DMS53 treated with DMSO at 0.1 percent for 48 hours (cell line): ENCODE results near the gene ZNF407.
A peak's percentile ranks its signal among the peaks of the same experiment; 100 is the strongest.

Experiments used
- DNase-seq: peaks from one replicate; lab custom pipeline; 2025; ENCODE audit not compliant: unreplicated experiment; lab: John Stamatoyannopoulos, UW

The ZNF407 gene

GRCh38 chr18:74718312-74718711, 120.6 kb downstream of the ZNF407 start:
- DNase-seq, result no peak

- no peak for DNase-seq
Observed at GRCh38 chr18:74722237-74722636, 124.6 kb downstream of the ZNF407 start.

- DNase-seq, result no peak
Observed at GRCh38 chr18:74724186-74724585, 126.5 kb downstream of the ZNF407 start.

- DNase-seq, result no peak
Observed at GRCh38 chr18:74725690-74726089, 128.0 kb downstream of the ZNF407 start.

GRCh38 chr18:74728586-74728985, 130.9 kb downstream of the ZNF407 start:
- DNase-seq, result no peak

- no peak for DNase-seq
Observed at GRCh38 chr18:74731097-74731496, 133.4 kb downstream of the ZNF407 start.

- no peak for DNase-seq
Observed at GRCh38 chr18:74732380-74732779, 134.7 kb downstream of the ZNF407 start.

- no peak for DNase-seq
Observed at GRCh38 chr18:74733598-74733997, 135.9 kb downstream of the ZNF407 start.

GRCh38 chr18:74734013-74734444, 136.4 kb downstream of the ZNF407 start:
- DNase-seq, result no peak

GRCh38 chr18:74739926-74740325, 142.3 kb downstream of the ZNF407 start:
- DNase-seq, result no peak

GRCh38 chr18:74742573-74743243, 145.0 kb downstream of the ZNF407 start:
- no peak for DNase-seq

GRCh38 chr18:74745633-74746403, 148.1 kb downstream of the ZNF407 start:
- peak; percentile 48 for DNase-seq

GRCh38 chr18:74748809-74749208, 151.1 kb downstream of the ZNF407 start:
- peak; percentile 79 for DNase-seq

- DNase-seq, result no peak
Observed at GRCh38 chr18:74758995-74759394, 161.3 kb downstream of the ZNF407 start.

GRCh38 chr18:74760026-74760425, 162.4 kb downstream of the ZNF407 start:
- no peak for DNase-seq

- no peak for DNase-seq
Observed at GRCh38 chr18:74760436-74760835, 162.8 kb downstream of the ZNF407 start.

- no peak for DNase-seq
Observed at GRCh38 chr18:74766251-74766650, 168.6 kb downstream of the ZNF407 start.

GRCh38 chr18:74768096-74768495, 170.4 kb downstream of the ZNF407 start:
- no peak for DNase-seq

GRCh38 chr18:74773171-74773624, 175.5 kb downstream of the ZNF407 start:
- DNase-seq, result no peak

GRCh38 chr18:74774486-74774885, 176.8 kb downstream of the ZNF407 start:
- DNase-seq, result no peak

GRCh38 chr18:74775239-74775638, 177.6 kb downstream of the ZNF407 start:
- no peak for DNase-seq

- DNase-seq, result no peak
Observed at GRCh38 chr18:74778191-74778847, 180.6 kb downstream of the ZNF407 start.
